GM20431 (cell line): ENCODE results near the gene DISP3.

Source experiments
- in situ Hi-C: fragments of 300-500 bp; cut with MseI, MboI; formaldehyde crosslinking; loops from one replicate; pipeline ENCODE4 v1.15.0; 2020; ENCODE audit warnings: low sequenced_read_pairs; ENCODE audit not compliant: unreplicated experiment

DISP3 gene

DNA sequence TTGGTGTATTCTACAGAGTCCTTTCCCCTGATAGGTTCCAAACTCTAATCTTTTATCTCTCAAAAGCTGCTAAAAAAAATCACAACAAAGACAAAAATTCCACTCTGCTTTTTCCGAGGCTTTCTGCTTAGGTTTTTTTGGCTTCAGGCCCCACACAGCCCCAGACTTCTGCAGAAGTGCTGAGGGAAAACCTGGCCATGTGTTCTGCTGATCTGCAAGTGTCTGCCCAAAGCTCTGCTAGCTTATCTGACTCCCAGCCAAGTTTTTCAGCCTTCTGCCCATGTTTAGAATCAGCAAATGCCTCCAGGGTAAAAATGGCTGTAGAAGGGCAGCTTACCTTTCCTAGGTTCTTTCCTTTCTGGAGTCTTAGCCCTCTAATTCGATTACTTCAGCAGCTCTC, 28.4 kb downstream of the DISP3 start:
- in situ Hi-C loops, result no loop called here

DNA sequence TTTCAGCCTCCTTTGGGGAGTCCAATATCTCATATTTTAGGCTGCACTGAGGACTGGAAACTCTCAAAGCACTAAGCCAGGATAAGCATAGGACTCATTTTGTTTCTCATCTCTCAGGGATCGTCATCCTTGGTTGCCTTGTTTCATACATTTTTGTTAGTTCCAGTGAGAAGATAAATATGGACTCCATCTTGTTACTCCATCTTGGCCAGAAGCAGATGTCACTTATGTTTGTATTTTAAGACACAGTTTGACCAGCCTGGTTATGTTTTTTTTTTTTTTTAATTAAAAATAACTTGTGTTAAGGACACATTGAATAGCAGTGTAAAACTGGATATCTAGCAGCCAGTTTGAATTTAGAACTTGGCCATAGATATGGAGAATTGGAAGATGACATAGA, 34.7 kb downstream of the DISP3 start:
- in situ Hi-C loops, result no loop called here

DNA sequence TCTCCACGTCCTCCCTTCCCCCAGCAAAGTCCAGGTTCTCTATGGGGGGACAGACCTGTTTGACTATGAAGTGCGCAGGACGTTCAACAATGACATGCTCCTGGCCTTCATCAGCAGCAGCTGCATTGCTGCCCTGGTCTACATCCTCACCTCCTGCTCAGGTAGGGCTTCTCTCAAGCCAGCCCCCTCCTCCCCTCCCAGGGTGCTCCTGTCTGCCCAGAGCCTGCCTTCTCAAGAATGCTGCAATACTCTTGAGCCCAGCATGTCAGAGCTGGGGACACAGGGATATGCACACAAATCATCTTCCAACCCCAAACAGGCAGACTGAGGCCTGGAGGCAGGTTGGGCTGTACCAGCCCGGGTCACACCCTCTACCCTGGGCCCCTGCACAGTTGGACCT, 35.4 kb downstream of the DISP3 start:
- in situ Hi-C loops, result no loop called here

DNA sequence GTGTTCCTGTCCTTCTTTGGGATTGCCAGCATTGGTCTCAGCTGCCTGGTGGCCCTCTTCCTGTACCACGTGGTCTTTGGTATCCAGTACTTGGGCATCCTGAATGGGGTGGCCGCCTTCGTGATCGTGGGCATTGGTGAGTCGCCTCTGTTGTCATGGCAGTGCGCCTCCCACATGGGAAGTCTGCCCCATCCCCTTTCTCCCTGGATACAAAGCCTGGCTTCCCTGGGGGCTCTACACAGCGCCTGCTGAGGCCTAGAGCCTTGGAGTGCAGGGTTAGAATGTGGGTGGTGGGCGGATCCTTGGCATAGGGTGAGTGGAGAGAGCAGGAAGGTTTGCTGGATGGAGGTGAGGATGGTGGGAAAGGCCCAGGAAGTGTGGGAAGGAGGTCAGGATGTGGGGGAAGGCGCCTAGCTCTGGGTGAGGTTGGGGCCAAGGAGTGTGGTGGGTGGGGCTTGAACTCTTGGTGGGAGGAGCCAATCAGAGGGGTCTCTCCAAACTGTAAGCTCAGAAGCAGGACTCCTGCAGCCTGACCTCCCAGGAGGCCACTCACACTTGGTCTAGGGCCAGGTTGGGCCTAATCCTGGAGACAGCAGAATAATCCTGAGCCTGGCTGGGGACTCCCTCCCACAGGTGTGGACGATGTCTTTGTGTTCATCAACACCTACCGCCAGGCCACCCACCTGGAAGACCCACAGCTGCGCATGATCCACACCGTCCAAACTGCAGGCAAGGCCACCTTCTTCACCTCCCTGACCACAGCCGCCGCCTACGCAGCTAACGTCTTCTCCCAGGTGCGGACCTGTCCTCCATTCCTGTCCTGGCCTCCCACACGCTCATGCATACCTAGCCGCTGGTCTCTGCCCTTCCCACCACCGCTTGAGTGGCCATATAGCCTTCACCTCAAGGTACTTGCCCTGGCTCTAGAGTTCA, 36.7 kb downstream of the DISP3 start:
- in situ Hi-C loops, result no loop called here

DNA sequence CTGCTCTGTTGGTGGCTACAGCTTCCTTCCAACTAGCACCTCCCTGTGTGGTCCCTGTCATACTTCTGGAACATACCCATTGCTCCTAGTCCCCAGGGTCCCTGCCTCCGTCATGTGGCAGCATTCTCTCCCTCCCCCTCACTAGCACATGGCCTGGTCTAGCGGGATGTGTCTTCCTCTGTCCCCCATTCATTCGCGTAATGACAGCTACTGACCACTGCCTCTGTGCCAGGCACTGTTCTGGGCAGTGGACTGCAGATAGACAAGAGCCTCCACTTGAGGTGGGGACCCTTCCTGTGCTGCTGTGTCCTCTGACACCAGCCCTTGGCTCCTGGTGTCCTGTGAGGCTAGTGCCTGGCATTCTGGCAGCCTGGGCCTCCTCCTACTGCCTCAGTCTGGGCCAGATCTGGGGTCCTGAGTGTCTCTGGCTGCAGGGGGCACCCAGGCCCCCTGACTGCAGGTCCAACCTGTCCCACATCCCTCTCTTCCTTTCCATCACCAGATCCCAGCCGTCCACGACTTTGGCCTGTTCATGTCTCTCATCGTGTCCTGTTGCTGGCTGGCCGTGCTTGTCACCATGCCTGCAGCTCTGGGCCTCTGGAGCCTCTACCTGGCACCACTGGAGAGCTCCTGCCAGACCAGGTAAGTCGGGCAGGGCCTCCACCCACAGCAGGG, 38.1 kb downstream of the DISP3 start:
- in situ Hi-C loops, result no loop called here

DNA sequence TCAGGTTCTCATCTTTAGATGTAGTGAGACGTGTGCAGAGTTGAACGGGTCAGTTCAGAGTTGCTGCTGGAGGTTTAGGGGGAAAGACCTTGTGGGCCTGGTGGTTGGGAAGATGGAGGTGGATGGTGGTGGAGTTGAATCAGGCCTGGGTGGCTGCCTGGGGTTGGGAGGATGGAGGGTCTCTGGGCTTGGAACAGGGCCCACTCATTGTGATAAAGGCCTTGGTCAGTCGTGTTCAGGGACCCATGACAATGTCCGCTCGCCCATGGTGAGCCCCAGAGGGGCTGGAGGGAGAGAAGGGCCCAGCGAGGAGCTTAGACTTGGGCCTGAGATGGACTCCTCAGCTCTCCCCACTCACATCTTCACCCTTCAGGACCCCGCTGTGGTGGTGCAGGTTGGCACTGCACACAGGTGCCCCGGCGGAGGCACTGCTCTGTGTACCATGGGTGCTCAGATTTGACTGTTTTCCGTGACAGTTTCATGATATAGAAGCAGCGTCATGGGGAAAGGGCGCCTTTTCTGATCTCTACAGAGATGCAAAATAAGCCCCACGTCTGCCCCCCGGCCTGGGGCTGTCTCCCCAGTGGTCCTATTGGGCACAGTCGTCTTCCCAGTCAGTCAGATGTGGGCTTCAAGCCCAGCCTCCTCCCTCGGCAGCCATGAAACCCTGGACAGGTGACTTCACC, 39.2 kb downstream of the DISP3 start:
- in situ Hi-C loops, result no loop called here

DNA sequence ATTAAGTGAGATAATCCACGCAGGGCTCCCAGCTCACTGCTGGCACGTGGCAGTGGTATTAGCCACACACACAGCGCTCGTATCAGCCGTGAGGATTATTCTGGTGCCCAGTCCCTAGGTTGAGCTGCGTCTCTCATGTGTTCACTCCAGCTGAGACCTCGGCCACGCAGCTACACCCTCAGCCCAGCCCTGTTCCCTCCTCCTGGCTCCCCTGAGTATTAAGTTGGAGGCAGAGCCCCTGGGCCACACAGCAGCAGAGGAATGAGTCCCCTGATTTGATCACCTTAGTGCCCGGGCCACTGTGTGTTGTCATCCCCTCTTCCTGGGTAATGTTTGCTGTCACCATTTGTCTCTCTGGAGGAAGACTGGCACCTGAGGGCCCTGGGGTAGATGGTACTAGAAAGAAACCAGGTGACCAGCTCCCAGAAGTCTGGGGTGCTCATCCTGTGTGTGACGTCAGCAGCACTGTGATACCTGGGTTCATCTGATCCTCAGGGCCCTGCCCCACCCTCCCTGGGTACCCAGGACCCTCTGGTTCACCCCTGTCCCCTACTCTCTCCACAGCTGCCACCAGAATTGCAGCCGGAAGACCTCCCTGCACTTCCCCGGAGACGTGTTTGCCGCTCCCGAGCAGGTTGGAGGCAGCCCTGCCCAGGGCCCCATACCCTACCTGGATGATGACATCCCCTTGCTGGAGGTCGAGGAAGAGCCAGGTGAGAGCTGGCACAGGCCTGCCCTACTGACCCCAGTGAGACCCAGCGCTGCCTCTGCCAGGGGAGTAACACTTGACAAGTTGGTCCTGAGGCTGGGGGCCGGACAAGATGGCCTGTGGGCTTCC, 40.1 kb downstream of the DISP3 start:
- in situ Hi-C loops, result no loop called here

DNA sequence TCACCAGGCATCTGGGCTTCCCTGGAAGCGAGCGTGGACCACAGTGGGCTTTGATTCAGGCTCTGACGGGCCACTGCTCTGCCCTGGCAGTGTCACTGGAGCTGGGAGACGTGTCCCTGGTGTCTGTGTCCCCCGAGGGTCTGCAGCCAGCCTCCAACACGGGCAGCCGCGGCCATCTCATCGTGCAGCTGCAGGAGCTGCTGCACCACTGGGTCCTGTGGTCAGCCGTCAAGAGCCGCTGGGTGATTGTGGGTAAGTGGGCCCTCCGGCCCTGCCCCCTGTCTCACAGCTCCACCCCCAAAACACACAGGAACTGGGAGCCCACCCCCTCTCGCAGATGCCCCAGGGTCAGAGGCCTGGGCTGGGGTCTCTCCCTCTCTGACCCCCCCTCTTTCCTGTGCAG, 40.7 kb downstream of the DISP3 start:
- in situ Hi-C loops, result no loop called here

DNA sequence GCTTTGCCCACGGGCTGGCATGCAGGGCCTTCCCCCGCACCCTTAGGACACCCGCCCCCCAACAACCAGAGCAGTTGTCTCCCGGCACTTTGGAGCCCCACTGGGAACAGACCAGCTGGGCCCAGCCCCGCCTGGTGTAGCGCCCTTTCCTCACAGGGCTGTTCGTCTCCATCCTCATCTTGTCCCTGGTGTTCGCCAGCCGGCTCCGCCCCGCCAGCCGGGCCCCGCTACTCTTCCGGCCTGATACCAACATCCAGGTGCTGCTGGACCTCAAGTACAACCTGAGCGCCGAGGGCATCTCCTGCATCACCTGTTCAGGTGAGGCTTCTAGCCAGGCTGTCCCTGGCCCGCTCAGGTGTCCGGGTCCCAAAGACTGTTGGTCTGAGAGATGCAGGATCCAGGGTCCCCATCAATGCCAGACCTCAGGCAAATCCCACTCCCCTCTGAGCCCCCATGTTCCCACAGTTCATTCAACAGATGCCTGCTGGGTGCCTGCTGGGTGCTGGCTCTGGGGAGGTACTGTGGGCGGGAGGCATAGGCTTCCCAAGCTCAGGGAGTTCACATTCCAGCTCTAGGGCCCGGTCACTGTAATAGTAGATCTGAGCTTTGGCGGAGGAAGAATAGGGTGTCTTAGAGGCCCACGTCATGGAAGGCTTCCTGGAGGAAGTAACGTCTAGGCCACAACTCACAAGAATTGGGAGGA, 41.7 kb downstream of the DISP3 start:
- in situ Hi-C loops, result no loop called here

DNA sequence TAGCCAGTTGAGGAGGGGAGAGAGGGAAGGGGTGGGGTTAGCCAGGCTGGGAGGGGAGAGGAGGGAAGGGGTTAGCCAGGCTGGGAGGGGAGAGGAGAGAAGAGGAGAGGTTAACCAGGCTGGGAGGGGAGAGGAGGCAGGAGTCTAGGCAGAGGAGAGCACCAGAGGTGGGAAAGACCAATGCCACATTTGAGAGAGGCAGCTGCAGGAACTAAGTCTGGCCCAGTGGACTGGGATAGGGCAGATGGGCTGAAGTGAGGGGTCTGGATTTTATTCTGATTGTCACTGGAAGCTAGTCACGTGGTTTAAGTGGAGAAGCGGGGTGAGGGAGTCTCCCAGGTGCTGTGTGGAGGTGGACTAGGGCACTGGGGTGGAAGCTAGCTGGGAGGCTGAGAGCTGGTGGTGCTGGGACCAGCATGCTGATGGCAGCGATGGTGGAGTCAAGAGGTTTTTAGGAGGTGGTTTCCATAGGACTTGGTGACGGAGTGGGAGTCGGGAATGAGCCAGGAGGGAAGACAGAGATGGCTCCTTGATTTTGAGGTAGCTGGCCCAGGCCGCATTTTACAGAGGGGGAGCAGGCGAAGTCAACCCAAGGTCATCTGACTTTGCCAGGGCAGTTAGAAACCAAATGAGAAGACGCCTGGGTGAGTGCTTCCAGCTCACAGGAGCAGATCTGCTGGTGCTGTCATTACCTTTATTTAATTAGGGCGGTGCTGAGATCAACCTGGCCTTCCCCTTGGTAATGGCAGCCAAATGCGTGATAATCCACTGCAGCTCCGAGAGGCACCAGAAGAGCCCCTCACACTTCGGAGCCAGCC, 42.8 kb downstream of the DISP3 start:
- in situ Hi-C loops, result no loop called here

DNA sequence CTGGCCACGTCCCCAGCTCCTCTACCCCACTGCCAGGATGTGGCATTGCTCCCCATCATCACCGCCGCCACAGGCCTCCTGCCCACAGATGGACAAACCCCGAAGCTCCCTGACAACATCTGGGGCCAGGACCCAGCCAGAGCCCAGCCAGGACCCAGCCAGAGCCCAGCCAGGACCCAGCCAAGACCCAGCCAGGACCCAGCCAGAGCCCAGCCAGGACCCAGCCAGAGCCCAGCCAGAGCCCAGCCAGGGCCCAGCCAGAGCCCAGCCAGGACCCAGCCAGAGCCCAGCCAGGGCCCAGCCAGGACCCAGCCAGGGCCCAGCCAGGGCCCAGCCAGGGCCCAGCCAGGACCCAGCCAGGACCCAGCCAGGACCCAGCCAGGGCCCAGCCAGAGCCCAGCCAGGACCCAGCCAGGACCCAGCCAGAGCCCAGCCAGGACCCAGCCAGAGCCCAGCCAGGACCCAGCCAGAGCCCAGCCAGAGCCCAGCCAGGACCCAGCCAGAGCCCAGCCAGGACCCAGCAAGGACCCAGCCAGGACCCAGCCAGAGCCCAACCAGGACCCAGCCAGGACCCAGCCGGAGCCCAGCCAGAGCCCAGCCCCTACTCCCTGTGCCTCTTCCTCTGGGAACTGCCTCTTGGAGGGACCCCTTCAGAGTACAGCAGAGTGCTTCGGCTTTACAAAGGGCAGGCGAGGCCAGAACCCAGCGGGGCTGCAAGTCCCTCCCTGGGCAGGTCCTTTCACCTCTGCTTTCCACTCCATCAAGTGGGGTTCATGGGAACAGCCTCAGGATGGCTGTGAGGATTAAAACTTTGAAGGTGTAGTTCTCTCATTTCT, 43.7 kb downstream of the DISP3 start:
- in situ Hi-C loops, result no loop called here

DNA sequence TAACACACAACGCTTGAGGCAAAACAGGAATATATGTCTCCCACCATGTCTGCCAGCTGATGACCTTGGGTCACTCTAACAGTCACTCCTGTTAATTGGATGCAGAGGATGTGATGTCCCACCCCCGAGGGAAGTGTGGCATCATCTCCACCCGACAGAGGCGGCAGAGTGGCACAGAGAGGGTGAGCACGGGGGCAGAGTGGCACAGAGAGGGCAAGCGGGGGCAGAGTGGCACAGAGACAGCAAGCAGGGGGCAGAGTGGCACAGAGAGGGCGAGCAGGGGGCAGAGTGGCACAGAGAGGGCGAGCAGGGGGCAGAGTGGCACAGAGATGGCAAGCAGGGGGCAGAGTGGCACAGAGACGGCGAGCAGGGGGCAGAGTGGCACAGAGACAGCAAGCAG, 44.3 kb downstream of the DISP3 start:
- in situ Hi-C loops, result no loop called here

DNA sequence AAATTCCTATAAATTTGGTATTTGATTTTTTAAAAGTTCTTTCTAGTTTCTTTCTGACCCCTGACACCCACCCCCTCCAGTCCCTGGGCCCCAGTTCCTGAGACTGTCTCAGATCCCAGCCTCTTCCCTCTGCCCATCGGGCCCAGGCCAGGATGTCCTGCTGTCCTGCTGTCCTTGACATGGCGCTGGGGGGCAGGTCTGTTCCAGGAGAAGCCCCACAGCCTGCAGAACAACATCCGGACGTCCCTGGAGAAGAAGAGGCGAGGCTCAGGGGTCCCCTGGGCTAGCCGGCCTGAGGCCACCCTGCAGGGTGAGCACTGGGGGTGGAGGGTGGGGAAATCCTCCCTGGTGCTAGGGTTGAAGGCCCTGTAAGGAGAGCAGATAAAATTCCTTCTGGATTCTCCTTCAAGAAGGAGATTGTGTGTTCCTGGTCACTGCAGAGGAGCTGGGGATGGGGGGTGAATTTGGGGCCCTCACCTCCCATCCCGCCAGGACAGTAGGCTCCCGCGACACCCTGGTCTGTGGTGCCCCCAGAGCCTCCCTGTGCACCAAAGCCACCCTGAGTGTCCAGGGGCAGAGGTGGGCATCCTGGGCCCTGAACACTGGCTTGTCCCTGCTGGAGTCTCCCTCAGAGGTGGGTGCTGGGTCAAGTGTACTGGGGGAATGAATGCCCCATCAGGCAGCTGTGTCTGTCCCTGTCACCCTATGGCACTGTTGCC, 45.0 kb downstream of the DISP3 start:
- in situ Hi-C loops, result no loop called here

DNA sequence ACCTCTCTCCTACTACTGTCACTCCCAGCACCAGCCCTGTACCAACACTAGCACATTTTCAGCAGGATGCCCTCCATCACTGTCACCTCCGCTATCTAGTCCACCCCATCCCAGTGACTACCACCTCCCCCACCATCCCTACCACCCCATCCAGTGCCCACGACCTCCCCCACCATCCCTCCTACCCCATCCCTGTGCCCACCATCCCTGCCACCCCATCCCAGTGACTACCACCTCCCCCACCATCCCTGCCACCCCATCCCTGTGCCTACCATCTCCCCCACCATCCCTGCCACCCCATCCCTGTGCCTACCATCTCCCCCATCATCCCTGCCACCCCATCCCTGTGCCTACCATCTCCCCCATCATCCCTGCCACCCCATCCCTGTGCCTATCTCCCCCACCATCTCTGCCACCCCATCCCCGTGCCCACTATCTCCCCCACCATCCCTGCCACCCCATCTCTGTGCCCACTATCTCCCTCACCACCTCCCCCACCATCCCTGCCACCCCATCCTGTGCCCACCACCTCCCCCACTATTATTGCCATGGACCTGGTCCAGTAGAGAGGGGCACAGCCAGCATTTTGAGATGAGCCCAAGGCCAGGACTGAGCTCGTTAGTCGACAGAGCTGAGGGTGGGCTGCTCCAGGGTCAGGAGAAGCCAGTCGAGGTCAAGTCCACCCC, 45.7 kb downstream of the DISP3 start:
- in situ Hi-C loops, result no loop called here

DNA sequence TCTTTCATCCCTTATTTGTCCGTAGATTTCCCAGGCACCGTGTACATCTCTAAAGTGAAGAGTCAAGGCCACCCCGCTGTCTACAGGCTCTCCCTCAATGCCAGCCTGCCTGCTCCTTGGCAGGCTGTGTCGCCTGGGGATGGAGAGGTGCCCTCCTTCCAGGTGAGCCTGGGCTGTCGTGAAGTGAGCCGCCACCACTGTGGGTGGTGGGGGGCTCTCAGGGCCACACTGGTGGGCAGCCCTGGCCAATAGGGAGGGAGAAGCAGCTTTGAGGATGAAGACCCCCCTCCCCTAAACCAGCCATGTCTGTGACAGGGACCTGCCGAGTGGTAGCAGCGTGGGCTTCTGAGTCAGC, 46.2 kb downstream of the DISP3 start:
- in situ Hi-C loops, result no loop called here

DNA sequence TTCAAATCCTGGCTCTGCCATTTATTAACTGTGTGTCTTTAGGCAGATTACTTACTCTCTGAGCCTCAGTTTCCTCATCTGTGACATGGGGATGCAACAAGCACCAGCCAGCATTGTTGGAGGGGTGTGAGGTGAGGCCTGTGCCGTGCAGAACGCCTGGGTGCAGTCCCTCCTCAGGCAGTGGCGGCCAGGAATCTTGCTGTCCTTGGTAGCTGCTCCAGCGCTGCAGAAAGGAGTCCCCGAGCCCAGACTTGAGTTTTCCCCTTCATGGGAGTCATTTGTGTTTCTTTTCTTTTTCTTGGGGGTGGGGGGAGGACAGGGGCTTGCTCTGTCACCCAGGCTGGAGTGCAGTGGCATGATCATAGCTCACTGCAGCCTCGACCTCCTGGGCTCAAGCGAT, 46.6 kb downstream of the DISP3 start:
- in situ Hi-C loops, result no loop called here
